Immature natural killer cell (primary cell): ENCODE results near the gene MEGF6. TPM values are rescaled to one million over a fixed set of nuclear protein-coding genes. Genes with fewer than 3 reads are reported as not detected.
A peak's percentile ranks its signal among the peaks of the same experiment; 100 is the strongest.

Experiments used
- DNase-seq, 3 donors: peaks; one replicate each; pipeline ENCODE4 v3.0.0; 2022; ENCODE audit warnings: mixed read lengths in 1 of 3
- H3K27ac Mint-ChIP-seq, 6 donors: one replicate each; pipeline ENCODE4 v1.8.0; 2020; ENCODE audit warnings: mixed read lengths in 6 of 6, mild to moderate bottlenecking in 5 of 6, inconsistent platforms in 4 of 6, moderate library complexity in 3 of 6
- H3K27me3 Mint-ChIP-seq, 3 donors: one replicate each; pipeline ENCODE4 v1.8.0; 2020 to 2021; ENCODE audit warnings: low read depth in 3 of 3, mild to moderate bottlenecking in 3 of 3, mixed read lengths in 3 of 3, moderate library complexity in 3 of 3, inconsistent platforms in 1 of 3
- H3K36me3 Mint-ChIP-seq, 3 donors: one replicate each; pipeline ENCODE4 v1.8.0; 2020; ENCODE audit warnings: mixed read lengths in 3 of 3, inconsistent platforms in 2 of 3, mild to moderate bottlenecking in 2 of 3
- H3K4me1 Mint-ChIP-seq, 2 donors: one replicate each; pipeline ENCODE4 v1.8.0; 2020; ENCODE audit warnings: inconsistent platforms in 2 of 2, mild to moderate bottlenecking in 2 of 2, mixed read lengths in 2 of 2, moderate library complexity in 1 of 2
- H3K4me3 Mint-ChIP-seq, 5 donors: one replicate each; pipeline ENCODE4 v1.8.0; 2020; ENCODE audit warnings: mild to moderate bottlenecking in 5 of 5, mixed read lengths in 5 of 5, inconsistent platforms in 3 of 5, moderate library complexity in 3 of 5
- H3K9me3 Mint-ChIP-seq, 6 donors: one replicate each; pipeline ENCODE4 v1.8.0; 2020; ENCODE audit warnings: mild to moderate bottlenecking in 6 of 6, mixed read lengths in 6 of 6, inconsistent platforms in 4 of 6, moderate library complexity in 3 of 6
- polyA plus RNA-seq, 3 donors: library from polyadenylated mRNA; unstranded; fragments of 300-500 nt; fragmentation: Illumina TruSeq; gene quantifications; one replicate each; pipeline ENCODE4 v1.2.3, GENCODE V29; 2021

MEGF6 gene
- polyA plus RNA-seq, 3 donors from 2014 or later: 0.08 TPM; not detected in 2

DNA sequence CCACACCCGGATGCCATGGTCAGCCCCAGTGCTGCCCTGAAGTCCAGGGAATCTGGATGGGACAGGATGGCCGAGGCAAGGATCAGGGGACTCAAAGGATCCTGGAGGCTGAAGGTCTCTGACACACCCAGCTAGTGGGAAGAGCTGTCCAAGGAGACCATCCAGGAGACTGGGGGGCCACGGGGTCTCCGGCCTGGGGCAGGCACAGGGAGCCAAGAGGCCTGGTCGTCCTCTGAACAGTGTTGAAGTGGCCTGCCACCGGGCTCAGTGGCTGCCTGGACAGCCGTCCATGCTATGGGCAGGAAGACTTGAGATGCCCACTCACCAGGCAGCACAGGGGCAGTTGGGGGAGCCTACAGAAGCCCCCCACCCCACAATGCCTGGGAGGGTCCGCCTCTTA lies 41.9 kb downstream of the MEGF6 start:
- Mint-ChIP-seq H3K4me3 (no peak overlapping the region), H3K9me3 (no peaks in the 10 kb centered on the region), H3K27me3 (no peaks in the 10 kb centered on the region), H3K36me3 (no peaks in the 10 kb centered on the region), H3K27ac (no peak overlapping the region), H3K4me1 (no peaks in the 10 kb centered on the region)
- DNase-seq: no peak

GRCh38 chr1:3568815-3569435 lies 42.4 kb downstream of the MEGF6 start:
- no peaks in the 10 kb centered on the region for H3K9me3 Mint-ChIP-seq
- no peak for DNase-seq
- H3K4me3 Mint-ChIP-seq: no peak overlapping the region
- no peak overlapping the region for H3K27ac Mint-ChIP-seq
- no peaks in the 10 kb centered on the region for H3K4me1 Mint-ChIP-seq
- H3K27me3 Mint-ChIP-seq: no peaks in the 10 kb centered on the region
- no peaks in the 10 kb centered on the region for H3K36me3 Mint-ChIP-seq

DNA sequence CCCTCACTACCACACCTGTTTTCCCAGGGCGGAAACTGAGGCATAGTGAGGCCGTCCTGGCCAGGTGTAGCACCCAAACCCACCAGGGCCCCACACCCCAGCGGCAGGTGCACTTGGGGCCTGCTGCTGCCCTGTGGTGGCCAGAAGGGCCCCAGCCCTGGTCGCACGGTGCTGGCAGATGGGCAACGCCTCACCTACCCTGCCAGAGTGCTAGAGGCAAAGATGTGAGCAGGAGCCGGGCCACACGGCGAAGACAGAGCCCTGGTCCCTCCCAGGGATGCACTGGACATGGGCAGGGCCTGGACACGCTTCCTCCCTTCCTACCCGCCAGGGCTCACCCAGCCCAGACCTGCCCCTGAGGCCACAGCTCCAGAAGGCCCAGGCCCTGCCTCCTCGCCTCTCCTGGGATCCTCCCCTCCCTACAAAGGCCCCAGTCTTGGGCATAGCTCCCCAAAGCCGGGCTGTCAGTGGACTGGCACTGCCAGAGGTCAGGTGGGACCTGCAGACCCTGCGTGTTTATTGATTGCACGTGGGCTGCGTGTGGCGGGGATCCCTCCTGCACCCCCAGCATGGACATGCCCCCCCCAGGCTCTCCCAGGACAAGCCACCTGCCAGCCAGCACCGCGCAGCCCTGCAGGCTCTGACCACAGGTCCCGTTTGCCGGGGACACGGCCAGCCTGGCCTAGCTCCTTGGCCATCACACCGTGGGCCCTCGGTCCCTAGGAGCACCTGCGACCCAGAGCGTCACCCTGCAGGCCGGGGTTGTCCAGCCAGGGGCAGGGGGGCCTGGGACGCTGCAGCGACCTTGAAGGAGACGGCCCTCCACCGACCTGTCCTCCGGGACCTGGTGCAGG lies 44.1 kb downstream of the MEGF6 start:
- Mint-ChIP-seq H3K4me1 (no peaks in the 10 kb centered on the region), H3K27ac (no peak overlapping the region), H3K36me3 (no peaks in the 10 kb centered on the region), H3K4me3 (no peak overlapping the region), H3K27me3 (peaks cover 0 to 2% (median 0%) of the 10 kb centered on the region in 3 donors), H3K9me3 (no peaks in the 10 kb centered on the region)
- DNase-seq: no peak

GRCh38 chr1:3566003-3566885 lies 45.1 kb downstream of the MEGF6 start:
- H3K4me3 Mint-ChIP-seq: no peak overlapping the region
- H3K27me3 Mint-ChIP-seq: peaks cover 0 to 3% (median 0%) of the 10 kb centered on the region in 3 donors
- H3K4me1 Mint-ChIP-seq: no peaks in the 10 kb centered on the region
- no peak for DNase-seq
- no peak overlapping the region for H3K27ac Mint-ChIP-seq
- H3K9me3 Mint-ChIP-seq: no peaks in the 10 kb centered on the region
- no peaks in the 10 kb centered on the region for H3K36me3 Mint-ChIP-seq

DNA sequence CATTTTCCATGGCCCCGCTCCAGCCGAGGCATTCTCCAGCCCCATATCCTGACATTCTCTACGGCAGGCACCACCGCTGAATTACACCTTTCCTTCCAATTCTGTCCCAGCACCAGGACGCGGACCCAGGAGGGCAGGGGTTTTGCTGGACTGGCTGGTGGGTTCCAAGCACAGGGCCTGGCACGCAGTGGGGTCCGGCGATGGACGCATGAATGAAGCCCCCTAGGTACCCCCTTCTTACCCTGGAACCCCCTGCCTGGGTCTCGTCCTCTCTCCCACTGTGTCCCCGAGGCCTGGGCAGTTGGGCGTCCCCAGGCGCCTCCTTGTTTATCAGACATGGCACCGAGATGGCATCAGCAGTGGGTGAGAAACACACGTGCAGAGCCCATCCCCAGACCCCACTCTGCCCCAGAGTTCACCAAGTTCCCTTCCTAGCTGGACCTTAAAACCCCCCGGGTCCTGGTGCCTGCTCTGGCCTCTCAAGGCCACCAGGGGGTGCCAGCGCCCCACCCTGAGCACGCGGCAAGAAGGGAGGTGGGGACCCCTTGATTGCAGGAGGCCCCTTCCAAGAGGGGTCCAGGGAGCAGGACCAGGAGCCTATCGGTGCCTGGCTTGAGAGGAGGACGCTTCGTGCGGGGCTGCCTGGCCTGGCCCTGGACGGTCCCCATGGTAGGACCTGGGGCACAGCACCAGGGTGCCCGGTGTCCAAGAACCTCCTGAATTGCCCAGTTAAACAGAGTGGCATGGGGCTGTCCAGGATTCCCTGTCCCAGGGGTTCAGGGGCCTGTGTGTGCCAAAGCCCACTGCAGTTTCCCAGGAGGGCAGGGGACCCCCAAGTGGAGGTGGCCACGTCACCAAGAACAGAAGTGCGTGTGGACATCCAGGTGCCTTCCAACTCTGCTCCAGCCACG lies 46.1 kb downstream of the MEGF6 start:
- H3K27me3 Mint-ChIP-seq: peaks cover 0 to 4% (median 2%) of the 10 kb centered on the region in 3 donors
- H3K27ac Mint-ChIP-seq: no peak overlapping the region
- no peaks in the 10 kb centered on the region for H3K9me3 Mint-ChIP-seq
- DNase-seq: peak; percentile 28 to 40 (median 31)
- no peaks in the 10 kb centered on the region for H3K36me3 Mint-ChIP-seq
- no peaks in the 10 kb centered on the region for H3K4me1 Mint-ChIP-seq
- H3K4me3 Mint-ChIP-seq: no peak overlapping the region

DNA sequence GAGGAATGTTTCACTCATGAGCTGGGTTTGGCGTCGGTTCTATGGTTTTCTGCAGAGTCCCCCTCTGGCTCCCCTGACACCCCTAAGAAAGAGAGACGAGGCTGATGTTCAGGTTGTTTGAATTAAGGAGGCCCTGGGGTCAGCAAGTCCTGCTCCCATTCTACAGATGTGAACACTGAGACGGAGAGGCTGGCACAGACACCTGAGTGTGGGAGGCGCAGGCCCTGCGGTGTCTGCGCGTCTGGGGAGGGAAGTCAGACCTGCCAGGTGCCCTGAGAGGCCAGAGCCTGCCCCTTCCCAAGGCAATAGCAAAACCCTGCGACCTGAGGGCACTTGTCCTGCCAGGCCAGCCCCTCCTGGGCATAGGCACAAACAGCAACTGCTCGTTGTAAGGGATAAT lies 47.7 kb downstream of the MEGF6 start:
- no peak overlapping the region for H3K4me3 Mint-ChIP-seq

GRCh38 chr1:3563125-3563524 lies 48.2 kb downstream of the MEGF6 start:
- no peaks in the 10 kb centered on the region for H3K9me3 Mint-ChIP-seq
- no peaks in the 10 kb centered on the region for H3K4me1 Mint-ChIP-seq
- H3K36me3 Mint-ChIP-seq: no peaks in the 10 kb centered on the region
- peaks cover 0 to 4% (median 2%) of the 10 kb centered on the region in 3 donors for H3K27me3 Mint-ChIP-seq
- no peak overlapping the region for H3K27ac Mint-ChIP-seq
- DNase-seq: no peak
- H3K4me3 Mint-ChIP-seq: no peak overlapping the region

More for the DNA sequence above, 47.7 kb downstream of the MEGF6 start:
- Mint-ChIP-seq H3K4me1 (no peaks in the 10 kb centered on the region), H3K27ac (no peak overlapping the region), H3K9me3 (no peaks in the 10 kb centered on the region), H3K36me3 (no peaks in the 10 kb centered on the region), H3K27me3 (peaks cover 0 to 4% (median 2%) of the 10 kb centered on the region in 3 donors)
- no peak for DNase-seq

DNA sequence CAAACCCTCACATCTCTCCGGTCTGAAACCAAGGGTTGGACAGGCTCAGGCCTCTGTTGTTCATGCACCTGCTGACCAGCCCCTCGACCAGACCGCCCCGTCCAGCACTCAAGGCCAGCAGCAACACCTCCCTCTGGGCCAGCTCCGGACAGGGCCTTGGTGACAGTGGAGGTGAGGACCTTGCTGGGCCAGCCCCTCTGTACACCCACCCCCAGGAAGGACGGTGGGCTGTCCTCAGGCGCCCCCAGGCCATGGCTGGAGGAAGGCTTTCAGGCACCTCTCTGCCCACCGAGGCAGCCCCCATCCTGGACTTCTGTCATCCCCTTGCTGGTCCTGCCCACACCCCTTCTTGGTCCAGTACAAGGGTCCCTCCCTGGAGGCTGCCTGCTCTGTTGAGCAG lies 48.6 kb downstream of the MEGF6 start:
- peaks cover 2 to 4% (median 2%) of the 10 kb centered on the region in 3 donors for H3K27me3 Mint-ChIP-seq
- no peaks in the 10 kb centered on the region for H3K36me3 Mint-ChIP-seq
- no peak overlapping the region for H3K27ac Mint-ChIP-seq
- H3K4me1 Mint-ChIP-seq: no peaks in the 10 kb centered on the region
- no peak for DNase-seq
- H3K4me3 Mint-ChIP-seq: no peak overlapping the region
- H3K9me3 Mint-ChIP-seq: no peaks in the 10 kb centered on the region

DNA sequence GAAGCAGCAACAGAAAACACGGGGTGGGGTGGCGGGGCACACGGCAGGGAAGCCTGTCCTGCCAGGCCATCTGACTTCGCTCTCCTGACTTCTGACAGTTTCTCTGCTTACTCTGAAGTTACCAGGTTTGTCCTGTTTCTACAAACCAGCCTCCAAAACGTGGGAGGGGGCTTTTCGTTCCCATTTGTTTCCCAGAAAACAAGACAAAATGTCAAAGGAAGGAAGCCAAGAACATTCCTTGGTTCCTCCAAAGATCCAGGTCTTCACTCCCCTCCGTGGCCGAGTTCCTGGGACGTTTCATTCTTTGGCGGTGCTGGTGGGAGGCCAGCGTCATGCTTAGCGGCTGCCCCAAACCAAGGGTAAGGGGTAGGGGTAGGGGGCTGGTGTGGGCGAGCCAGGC lies 49.6 kb downstream of the MEGF6 start:
- peaks cover 2 to 4% (median 2%) of the 10 kb centered on the region in 3 donors for H3K27me3 Mint-ChIP-seq
- no peaks in the 10 kb centered on the region for H3K4me1 Mint-ChIP-seq
- H3K27ac Mint-ChIP-seq: no peak overlapping the region
- H3K9me3 Mint-ChIP-seq: no peaks in the 10 kb centered on the region
- H3K4me3 Mint-ChIP-seq: no peak overlapping the region
- DNase-seq: no peak
- no peaks in the 10 kb centered on the region for H3K36me3 Mint-ChIP-seq

GRCh38 chr1:3560981-3561380 lies 50.3 kb downstream of the MEGF6 start:
- H3K36me3 Mint-ChIP-seq: no peaks in the 10 kb centered on the region

GRCh38 chr1:3560251-3560871 lies 50.9 kb downstream of the MEGF6 start:
- no peak overlapping the region for H3K27ac Mint-ChIP-seq
- H3K27me3 Mint-ChIP-seq: peaks cover 2 to 4% (median 2%) of the 10 kb centered on the region in 3 donors

More at GRCh38 chr1:3560981-3561380, 50.3 kb downstream of the MEGF6 start:
- Mint-ChIP-seq H3K27ac (no peak overlapping the region), H3K4me3 (no peak overlapping the region), H3K4me1 (no peaks in the 10 kb centered on the region), H3K9me3 (no peaks in the 10 kb centered on the region), H3K27me3 (peaks cover 2 to 4% (median 2%) of the 10 kb centered on the region in 3 donors)
- no peak for DNase-seq

DNA sequence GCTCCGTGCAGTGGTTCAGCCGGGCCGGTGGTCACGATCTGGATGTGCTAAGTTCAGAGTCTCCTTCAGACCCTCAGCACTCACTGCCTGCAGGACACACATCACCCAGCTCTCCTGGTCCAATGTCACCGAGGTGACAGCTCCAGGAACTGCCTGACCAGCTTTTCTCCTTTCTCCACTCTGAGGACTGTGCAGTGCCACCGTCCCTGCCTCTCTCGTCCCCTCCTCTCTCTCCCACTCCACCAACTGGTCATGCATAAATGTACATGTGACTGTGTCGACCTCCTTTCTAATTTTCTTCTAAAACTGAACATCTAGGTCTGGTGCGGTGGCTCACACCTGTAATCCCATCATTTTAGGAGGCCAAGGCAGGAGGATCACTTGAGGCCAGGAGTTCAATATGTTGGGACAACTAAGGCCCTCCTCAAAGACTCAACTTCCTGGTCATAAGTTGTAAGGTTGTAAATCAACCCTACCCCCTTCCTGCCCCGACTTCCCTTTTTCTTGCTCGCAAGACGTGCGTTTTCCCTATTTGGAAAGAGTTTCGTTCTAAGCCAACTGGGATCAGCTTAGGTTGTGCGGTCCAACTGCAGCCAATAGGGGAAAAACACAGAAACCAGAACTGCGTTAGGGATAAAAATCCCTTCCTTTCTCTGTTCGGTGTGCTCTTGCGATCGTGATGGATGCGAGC lies 53.1 kb downstream of the MEGF6 start:
- no peak overlapping the region for H3K4me3 Mint-ChIP-seq
- peaks cover 2 to 4% (median 2%) of the 10 kb centered on the region in 3 donors for H3K27me3 Mint-ChIP-seq
- no peaks in the 10 kb centered on the region for H3K9me3 Mint-ChIP-seq
- H3K36me3 Mint-ChIP-seq: no peaks in the 10 kb centered on the region
- H3K4me1 Mint-ChIP-seq: no peaks in the 10 kb centered on the region
- H3K27ac Mint-ChIP-seq: no peak overlapping the region
- DNase-seq: no peak

More at GRCh38 chr1:3560251-3560871, 50.9 kb downstream of the MEGF6 start:
- H3K9me3 Mint-ChIP-seq: no peaks in the 10 kb centered on the region
- no peak for DNase-seq
- no peak overlapping the region for H3K4me3 Mint-ChIP-seq
- H3K36me3 Mint-ChIP-seq: no peaks in the 10 kb centered on the region
- no peaks in the 10 kb centered on the region for H3K4me1 Mint-ChIP-seq
